ENCODE measurements around the gene SCART1.

GRCh38 chr10:133451346-133451745 is 2.4 kb upstream of the SCART1 start:
- TF ChIP-seq CTCF (IDR thresholded peaks at IDR 0.05) (no peak), POLR2A (IDR thresholded peaks at IDR 0.05) (no peak)

All from right lobe of liver (tissue), 4 donors.